Hepatocyte (in vitro differentiated cells): ENCODE results near the gene TNFRSF6B.

Experiments used
- CTCF ChIP-seq: fragments of 200-600 bp; sonication (generic); IDR thresholded peaks from 2 replicates; pipeline ENCODE4 v1.5.1; 2016; ENCODE audit warnings: antibody characterized with exemption, mild to moderate bottlenecking; ENCODE audit not compliant: poor library complexity
- EZH2 ChIP-seq: fragments of 200-600 bp; sonication (generic); IDR thresholded peaks from 2 replicates; pipeline ENCODE4 v1.6.1; 2016; ENCODE audit warnings: antibody characterized with exemption, mild to moderate bottlenecking, borderline replicate concordance

GRCh38 chr20:63656451-63656850 is 40.0 kb upstream of the TNFRSF6B start:
- TF ChIP-seq EZH2: no peak
- no peak for TF ChIP-seq CTCF
